HL-60 (cell line): ENCODE results near the gene TMX3.

Experiments
- DNase-seq, 2 experiments: peaks; one replicate each; pipeline ENCODE4 v3.0.0-alpha.2; 2010 to 2020; ENCODE audit warnings: low read depth in 1 of 2, low spot score in 1 of 2
- H3K27ac ChIP-seq: fragments of 250-450 bp; sonication (Bioruptor Pico); replicated peaks from 2 replicates; pipeline ENCODE4 v1.5.1; 2020; ENCODE audit warnings: mild to moderate bottlenecking, moderate library complexity
- H3K27me3 ChIP-seq: fragments of 250-450 bp; sonication (Bioruptor Pico); 2 replicates; pipeline ENCODE4 v1.5.1; 2021; ENCODE audit warnings: mild to moderate bottlenecking, moderate library complexity; ENCODE audit not compliant: insufficient read depth, poor library complexity, severe bottlenecking
- H3K4me3 ChIP-seq: replicated peaks from 2 replicates; pipeline ENCODE4 v1.5.1; 2011; ENCODE audit warnings: mild to moderate bottlenecking, control low read depth, low read length; ENCODE audit not compliant: insufficient read depth
- GABPA ChIP-seq: IDR thresholded peaks from 2 replicates; pipeline ENCODE4 v1.6.1; 2012; ENCODE audit warnings: low read depth
- POLR2AphosphoS5 ChIP-seq: IDR thresholded peaks from 2 replicates; pipeline ENCODE4 v1.6.1; 2012; ENCODE audit warnings: low read depth
- REST ChIP-seq: IDR thresholded peaks from 2 replicates; pipeline ENCODE4 v1.6.1; 2012; ENCODE audit warnings: low read depth; ENCODE audit not compliant: insufficient replicate concordance
- SPI1 ChIP-seq: IDR thresholded peaks from 2 replicates; pipeline ENCODE4 v1.6.1; 2012; ENCODE audit warnings: low read depth, mild to moderate bottlenecking, borderline replicate concordance
- long read RNA-seq: library from polyadenylated mRNA; unstranded; transcript quantifications from one replicate; pipeline ENCODE4 v2.0.0, GENCODE V29; 2020
- TF ChIP-seq, protein P1 (sequence below): IDR thresholded peaks from one replicate; pipeline ENCODE4 v1.5.1; 2011; ENCODE audit warnings: low read length, control low read depth, inconsistent platforms; ENCODE audit not compliant: insufficient read depth

The TMX3 gene
- long read RNA-seq, full-length matches to known transcripts = 138 of 208 reads
- long read RNA-seq, partial matches to known transcripts = 38 of 208 reads
- long read RNA-seq, other reads (novel, unspliced or antisense) = 32 of 208 reads

- no peaks in the 10 kb centered on the region for H3K27me3 ChIP-seq
- peak; percentile 92 to 94 for DNase-seq
- peak; percentile 50; the same call in 1 of the 2 replicates for TF ChIP-seq SPI1
- TF ChIP-seq POLR2AphosphoS5 = peak; percentile 85
- TF ChIP-seq, protein P1, sequence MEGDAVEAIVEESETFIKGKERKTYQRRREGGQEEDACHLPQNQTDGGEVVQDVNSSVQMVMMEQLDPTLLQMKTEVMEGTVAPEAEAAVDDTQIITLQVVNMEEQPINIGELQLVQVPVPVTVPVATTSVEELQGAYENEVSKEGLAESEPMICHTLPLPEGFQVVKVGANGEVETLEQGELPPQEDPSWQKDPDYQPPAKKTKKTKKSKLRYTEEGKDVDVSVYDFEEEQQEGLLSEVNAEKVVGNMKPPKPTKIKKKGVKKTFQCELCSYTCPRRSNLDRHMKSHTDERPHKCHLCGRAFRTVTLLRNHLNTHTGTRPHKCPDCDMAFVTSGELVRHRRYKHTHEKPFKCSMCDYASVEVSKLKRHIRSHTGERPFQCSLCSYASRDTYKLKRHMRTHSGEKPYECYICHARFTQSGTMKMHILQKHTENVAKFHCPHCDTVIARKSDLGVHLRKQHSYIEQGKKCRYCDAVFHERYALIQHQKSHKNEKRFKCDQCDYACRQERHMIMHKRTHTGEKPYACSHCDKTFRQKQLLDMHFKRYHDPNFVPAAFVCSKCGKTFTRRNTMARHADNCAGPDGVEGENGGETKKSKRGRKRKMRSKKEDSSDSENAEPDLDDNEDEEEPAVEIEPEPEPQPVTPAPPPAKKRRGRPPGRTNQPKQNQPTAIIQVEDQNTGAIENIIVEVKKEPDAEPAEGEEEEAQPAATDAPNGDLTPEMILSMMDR = no peak
- TF ChIP-seq REST = peak; percentile 50
- peak; percentile 97 for TF ChIP-seq GABPA
Observed at GRCh38 chr18:68714712-68715496, at the start of gene TMX3. Gene TMX3 (minus strand): TSS chr18:68715108. CDS start chr18:68714981, 127 bp downstream.

DNA sequence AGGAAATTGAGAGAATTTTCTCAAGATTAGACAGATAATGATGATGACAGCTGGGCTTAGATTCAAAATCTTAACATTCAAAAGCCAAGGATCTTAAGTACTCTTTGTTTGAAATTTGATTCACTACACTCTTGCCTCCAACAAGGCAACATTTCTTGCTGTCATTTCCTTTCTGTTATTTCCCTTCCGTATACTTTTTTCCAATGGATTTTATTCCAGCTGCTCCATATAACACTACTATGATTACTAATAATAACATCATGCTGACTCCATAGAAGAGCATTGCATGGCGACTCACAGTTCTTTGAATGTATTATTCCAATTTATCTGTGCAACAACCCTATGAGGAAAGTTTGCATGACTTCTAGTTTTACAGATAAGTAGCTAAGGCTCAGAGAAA lies 49.1 kb upstream of the TMX3 start:
- Histone ChIP-seq H3K27ac (no peak overlapping the region), H3K27me3 (no peaks in the 10 kb centered on the region), H3K4me3 (no peak overlapping the region)
- no peak for DNase-seq
- TF ChIP-seq REST (no peak), SPI1 (no peak), GABPA (no peak), POLR2AphosphoS5 (no peak)
- TF ChIP-seq, protein P1 = no peak

More at GRCh38 chr18:68714712-68715496, at the start of gene TMX3:
- peak within 1 kb of the TSS; percentile 90 for H3K27ac ChIP-seq
- peak within 1 kb of the TSS; percentile 86 for H3K4me3 ChIP-seq

DNA sequence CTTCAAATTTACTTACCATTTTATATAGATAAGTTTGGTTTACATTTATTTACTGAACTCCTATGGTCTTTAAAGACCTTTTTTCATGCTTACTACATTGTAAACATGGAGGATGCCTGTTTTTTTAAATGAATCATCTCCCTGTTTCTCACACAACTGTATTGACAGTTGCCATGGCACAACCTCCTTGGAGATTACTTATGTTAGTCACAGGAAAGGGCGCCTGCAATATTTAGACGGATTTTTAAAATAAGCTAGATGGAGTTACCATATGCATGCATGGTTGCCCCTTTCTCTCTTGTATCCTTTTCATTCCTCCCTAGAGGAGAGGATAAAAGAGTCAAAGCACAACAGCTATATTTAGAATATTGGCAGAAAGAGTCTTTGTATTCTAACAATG lies 48.2 kb upstream of the TMX3 start:
- no peak for DNase-seq
- Histone ChIP-seq H3K27ac (no peak overlapping the region), H3K27me3 (no peaks in the 10 kb centered on the region), H3K4me3 (no peak overlapping the region)
- TF ChIP-seq POLR2AphosphoS5 = no peak
- TF ChIP-seq, protein P1 = no peak
- no peak for TF ChIP-seq REST
- no peak for TF ChIP-seq SPI1
- TF ChIP-seq GABPA = no peak
